HCT116 (cell line): ENCODE results near the gene TRIM38. TPM values are rescaled to one million over a fixed set of nuclear protein-coding genes. Genes with fewer than 3 reads are reported as not detected.
A peak's percentile ranks its signal among the peaks of the same experiment; 100 is the strongest.

ENCODE experiments used
- ATAC-seq: fragments of 200-7000 bp; cut with Tn5 transposase; 2 replicates; pipeline ENCODE4 v1.9.1; 2020; ENCODE audit warnings: mild to moderate bottlenecking, moderate library complexity
- BruUV-seq: library from RNA; stranded (reverse); fragments of 400-500 nt; replicated peaks from 2 replicates; lab custom pipeline; 2021; lab: Mats Ljungman, UMichigan
- CTCF ChIA-PET: fragments of 300-600 bp; sonication (Branson Sonifier 250); formaldehyde crosslinking; loops from one replicate; lab custom pipeline; 2021; ENCODE audit warnings: antibody characterized with exemption; lab: Charles Lee
- POLR2A ChIA-PET: fragments of 300-600, 350-600 bp; sonication (Branson Sonifier 250); formaldehyde crosslinking; loops from one replicate; lab custom pipeline; 2021; ENCODE audit warnings: antibody characterized with exemption; lab: Charles Lee
- RAD21 ChIA-PET, 2 experiments: fragments of 300-600 bp; sonication (Branson Sonifier 250); formaldehyde crosslinking; loops; one replicate each; lab custom pipeline; 2023; ENCODE audit warnings: low total read pairs in 2 of 2; ENCODE audit not compliant: uncharacterized antibody in 2 of 2, unreplicated experiment in 2 of 2, low non-redundant PET in 1 of 2; lab: Charles Lee
- DNase-seq: peaks from one replicate; pipeline ENCODE4 v3.0.0-alpha.2; 2010; ENCODE audit warnings: low read depth, low spot score
- H2AFZ ChIP-seq: fragments of 200-600 bp; shearing (Covaris generic), sonication (generic); 2 replicates; pipeline ENCODE4 v1.6.1; 2017; ENCODE audit warnings: low read depth, mixed run types, mixed read lengths, antibody characterized with exemption, low read length; ENCODE audit not compliant: poor library complexity, severe bottlenecking
- H3K27ac ChIP-seq: 2 replicates; pipeline ENCODE4 v1.5.1; 2012; ENCODE audit warnings: low read depth, low read length
- H3K27me3 ChIP-seq: fragments of 200-600 bp; sonication (generic); 2 replicates; pipeline ENCODE4 v1.6.1; 2016; ENCODE audit warnings: mixed run types, low read length, mixed read lengths; ENCODE audit not compliant: insufficient read depth
- H3K36me3 ChIP-seq, 2 experiments: fragments of 200-500 bp in 1 of 2; fragments of 200-600 bp in 1 of 2; sonication (Bioruptor generic) in 1 of 2; sonication (generic) in 1 of 2; 2 replicates each; pipeline versions ENCODE4 v1.5.1 to v1.6.1; 2014 to 2016; ENCODE audit warnings: low read length in 2 of 2, inconsistent platforms in 1 of 2, mixed read lengths in 1 of 2, mixed run types in 1 of 2; ENCODE audit not compliant: insufficient read depth in 2 of 2, control insufficient read depth in 1 of 2
- H3K4me1 ChIP-seq, 2 experiments: fragments of 200-600 bp in 1 of 2; sonication (generic) in 1 of 2; 2 replicates each; pipeline versions ENCODE4 v1.5.1 to v1.6.1; 2012 to 2017; ENCODE audit warnings: low read length in 2 of 2, inconsistent platforms in 1 of 2, mild to moderate bottlenecking in 1 of 2, mixed read lengths in 1 of 2, mixed run types in 1 of 2, moderate library complexity in 1 of 2; ENCODE audit not compliant: insufficient read depth in 2 of 2, control insufficient read depth in 1 of 2
- H3K4me2 ChIP-seq: fragments of 200-600 bp; sonication (generic); 2 replicates; pipeline ENCODE4 v1.6.1; 2017; ENCODE audit warnings: mixed run types, low read length, mixed read lengths
- H3K4me3 ChIP-seq, 2 experiments: fragments of 200-600 bp in 1 of 2; sonication (generic) in 1 of 2; replicated peaks in 1 of 2; 2 replicates each; pipeline ENCODE4 v1.5.1; 2011 to 2016; ENCODE audit warnings: low read length in 2 of 2, control low read depth in 1 of 2, low read depth in 1 of 2, mild to moderate bottlenecking in 1 of 2, mixed read lengths in 1 of 2, mixed run types in 1 of 2
- H3K79me2 ChIP-seq: fragments of 200-600 bp; sonication (generic); 2 replicates; pipeline ENCODE4 v1.6.1; 2017; ENCODE audit warnings: mild to moderate bottlenecking, mixed run types, low read length, moderate library complexity, mixed read lengths; ENCODE audit not compliant: insufficient read depth
- H3K9ac ChIP-seq: fragments of 200-600 bp; sonication (generic); 2 replicates; pipeline ENCODE4 v1.6.1; 2016; ENCODE audit warnings: low read length, mixed read lengths
- H3K9me2 ChIP-seq: fragments of 200-600 bp; sonication (generic), shearing (Covaris generic); 2 replicates; pipeline ENCODE4 v1.6.1; 2017; ENCODE audit warnings: mixed run types, mild to moderate bottlenecking, moderate library complexity; ENCODE audit not compliant: insufficient read depth
- H3K9me3 ChIP-seq, 2 experiments: fragments of 200-500 bp in 1 of 2; fragments of 200-600 bp in 1 of 2; sonication (Bioruptor generic) in 1 of 2; sonication (generic) in 1 of 2; 2 replicates each; pipeline ENCODE4 v1.6.1; 2014 to 2017; ENCODE audit warnings: low read length in 2 of 2, mixed read lengths in 2 of 2, inconsistent platforms in 1 of 2, low read depth in 1 of 2, mild to moderate bottlenecking in 1 of 2, mixed run types in 1 of 2, moderate library complexity in 1 of 2; ENCODE audit not compliant: control insufficient read depth in 1 of 2, insufficient read depth in 1 of 2
- H4K20me1 ChIP-seq: fragments of 200-600 bp; sonication (generic), shearing (Covaris generic); 2 replicates; pipeline ENCODE4 v1.6.1; 2017; ENCODE audit warnings: mixed run types, mild to moderate bottlenecking, moderate library complexity; ENCODE audit not compliant: insufficient read depth
- ATF3 ChIP-seq: IDR thresholded peaks from 2 replicates; pipeline ENCODE4 v1.6.1; 2012
- CBX3 ChIP-seq: IDR thresholded peaks from 2 replicates; pipeline ENCODE4 v1.6.1; 2012; ENCODE audit warnings: low read depth
- EGR1 ChIP-seq: IDR thresholded peaks from 2 replicates; pipeline ENCODE4 v1.6.1; 2012; ENCODE audit warnings: low read depth
- EZH2phosphoT487 ChIP-seq: fragments of 200-600 bp; IDR thresholded peaks from 2 replicates; pipeline ENCODE4 v1.6.1; 2018; ENCODE audit warnings: antibody characterized with exemption, borderline replicate concordance
- JUND ChIP-seq: IDR thresholded peaks from 2 replicates; pipeline ENCODE4 v1.6.1; 2012
- POLR2A ChIP-seq: IDR thresholded peaks from 2 replicates; pipeline ENCODE4 v1.7.0; 2011; ENCODE audit warnings: borderline replicate concordance; ENCODE audit not compliant: insufficient read depth, insufficient read length; ENCODE audit errors: extremely low read depth
- POLR2AphosphoS5 ChIP-seq: IDR thresholded peaks from 2 replicates; pipeline ENCODE4 v1.6.1; 2011; ENCODE audit warnings: mild to moderate bottlenecking, low read depth, low read length, moderate library complexity
- RAD21 ChIP-seq: IDR thresholded peaks from 2 replicates; pipeline ENCODE4 v1.6.1; 2012; ENCODE audit warnings: low read depth, mild to moderate bottlenecking
- SIN3A ChIP-seq: IDR thresholded peaks from 2 replicates; pipeline ENCODE4 v1.6.1; 2012; ENCODE audit warnings: low read depth
- SP1 ChIP-seq: IDR thresholded peaks from 2 replicates; pipeline ENCODE4 v1.6.1; 2012; ENCODE audit warnings: low read depth
- YY1 ChIP-seq: IDR thresholded peaks from 2 replicates; pipeline ENCODE4 v1.6.1; 2011; ENCODE audit warnings: low read length, low read depth, moderate library complexity, mild to moderate bottlenecking; ENCODE audit not compliant: insufficient replicate concordance; ENCODE audit errors: extremely low read depth
- ZFX ChIP-seq: fragments of 450-650 bp; IDR thresholded peaks from 2 replicates; pipeline ENCODE4 v1.6.1; 2017
- ZNF274 ChIP-seq: fragments of 200-500 bp; sonication (Bioruptor generic); IDR thresholded peaks from 2 replicates; pipeline ENCODE4 v1.6.1; 2014; ENCODE audit warnings: mild to moderate bottlenecking, low read depth, low read length, inconsistent platforms
- intact Hi-C: fragments of 100-400 bp; cut with micrococcal nuclease; formaldehyde crosslinking; loops from 2 replicates; pipeline ENCODE4 v1.10.0; 2022
- total RNA-seq: library from RNA; stranded (reverse); gene quantifications from one replicate; pipeline ENCODE4 v1.2.1, GENCODE V29; 2021; ENCODE audit not compliant: unreplicated experiment
- TF ChIP-seq, protein P1 (sequence below): IDR thresholded peaks from 2 replicates; pipeline ENCODE4 v1.6.1; 2012; ENCODE audit warnings: low read depth

TRIM38 gene
- total RNA-seq, 1 experiment from 2014 or later, result 9.6 TPM

DNA sequence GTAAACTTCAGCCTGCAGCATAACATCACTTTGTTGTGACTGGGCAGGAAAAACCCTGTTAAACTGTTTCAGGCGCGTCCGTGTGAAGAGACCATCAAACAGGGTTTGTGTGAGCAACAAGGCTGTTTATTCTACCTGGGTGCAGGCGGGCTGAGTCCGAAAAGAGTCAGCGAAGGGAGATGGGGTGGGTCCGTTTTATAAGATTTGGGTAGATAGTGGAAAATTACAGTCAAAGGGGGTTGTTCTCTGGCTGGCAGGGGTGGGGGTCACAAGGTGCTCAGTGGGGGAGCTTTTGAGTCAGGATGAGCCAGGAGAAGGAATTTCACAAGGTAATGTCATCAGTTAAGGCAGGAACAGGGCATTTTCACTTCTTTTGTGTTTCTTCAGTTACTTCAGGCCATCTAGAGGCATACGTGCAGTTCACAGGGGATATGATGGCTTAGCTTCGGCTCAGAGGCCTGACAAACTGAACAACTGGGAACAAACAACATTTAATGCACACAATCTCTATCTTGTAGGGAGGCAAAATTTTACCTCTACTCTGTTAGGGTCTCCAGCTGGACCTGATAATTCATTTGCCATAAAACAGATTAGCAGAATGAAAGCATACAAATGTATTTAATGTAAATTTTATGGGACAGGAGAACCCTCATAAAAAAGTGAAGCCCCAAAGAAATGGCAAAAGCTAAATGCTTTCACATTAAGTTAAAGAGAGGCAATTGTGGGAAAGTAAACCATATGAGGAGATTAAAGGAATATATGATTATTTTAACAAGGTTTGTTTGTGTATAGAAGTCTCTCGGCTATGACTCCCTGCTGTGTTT lies 66.4 kb downstream of the TRIM38 start:
- Histone ChIP-seq H3K4me2 (peak overlapping the region; percentile 91), H3K79me2 (no peaks in the 10 kb centered on the region), H3K9ac (peak overlapping the region; percentile 80), H3K27ac (peak overlapping the region; percentile 98), H2AFZ (no peak overlapping the region), H3K4me3 (no peak overlapping the region), H3K27me3 (no peaks in the 10 kb centered on the region), H4K20me1 (no peaks in the 10 kb centered on the region), H3K9me2 (no peaks in the 10 kb centered on the region), H3K4me1 (peaks cover 47 to 89% of the 10 kb centered on the region in 2 experiments), H3K36me3 (no peaks in the 10 kb centered on the region), H3K9me3 (no peaks in the 10 kb centered on the region)
- DNase-seq (no peak), ATAC-seq (no peak)
- TF ChIP-seq YY1 (peak; percentile 44), ZFX (no peak)
- BruUV-seq, result no TSS peak
- RAD21 ChIA-PET, result no interaction called here
- CTCF ChIA-PET, result no interaction called here
- intact Hi-C loops, result no loop called here
- POLR2A ChIA-PET, result interaction anchor here (1.0 to 9.7 kb wide), 11 partner anchors 7 to 1809 kb away, joined by 5 to 227 read pairs (median 10); a partner anchor contains a TSS

DNA sequence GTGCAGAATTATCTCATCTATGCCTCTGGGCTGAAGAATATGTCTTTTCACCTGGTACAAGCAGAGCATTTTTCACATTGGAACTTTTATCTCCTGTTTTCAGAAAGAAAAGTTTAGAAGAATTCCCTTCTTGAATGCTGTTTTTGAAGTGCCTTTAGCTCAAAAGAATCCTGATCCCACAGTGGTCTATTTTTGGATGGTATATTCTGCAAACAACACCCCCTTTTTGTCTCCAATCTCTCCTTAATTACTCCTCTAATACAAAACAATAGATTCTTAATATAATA lies 66.9 kb downstream of the TRIM38 start:
- intact Hi-C loops, result no loop called here
- peak overlapping the region; percentile 80 for H3K9ac ChIP-seq
- H2AFZ ChIP-seq, result no peak overlapping the region
- H3K79me2 ChIP-seq, result no peaks in the 10 kb centered on the region
- no peaks in the 10 kb centered on the region for H3K36me3 ChIP-seq
- DNase-seq (no peak), ATAC-seq (no peak)
- no peaks in the 10 kb centered on the region for H3K27me3 ChIP-seq
- no peaks in the 10 kb centered on the region for H3K9me3 ChIP-seq
- ChIA-PET CTCF (no interaction called here), POLR2A (interaction anchor here (1.4 to 9.7 kb wide), 9 partner anchors 7 to 1809 kb away, joined by 5 to 227 read pairs (median 54); a partner anchor contains a TSS), RAD21 (no interaction called here)
- H3K4me1 ChIP-seq, result peaks cover 53 to 93% of the 10 kb centered on the region in 2 experiments
- H3K9me2 ChIP-seq, result no peaks in the 10 kb centered on the region
- H3K4me3 ChIP-seq, result no peak overlapping the region
- no TSS peak for BruUV-seq
- peak overlapping the region; percentile 91 for H3K4me2 ChIP-seq
- peak overlapping the region; percentile 98 for H3K27ac ChIP-seq
- TF ChIP-seq ATF3 (no peak), JUND (no peak), SIN3A (no peak), ZFX (no peak), ZNF274 (no peak), EZH2phosphoT487 (no peak), YY1 (no peak), SP1 (no peak), CBX3 (no peak), RAD21 (no peak), POLR2A (no peak), EGR1 (no peak), POLR2AphosphoS5 (no peak)
- TF ChIP-seq, protein P1, sequence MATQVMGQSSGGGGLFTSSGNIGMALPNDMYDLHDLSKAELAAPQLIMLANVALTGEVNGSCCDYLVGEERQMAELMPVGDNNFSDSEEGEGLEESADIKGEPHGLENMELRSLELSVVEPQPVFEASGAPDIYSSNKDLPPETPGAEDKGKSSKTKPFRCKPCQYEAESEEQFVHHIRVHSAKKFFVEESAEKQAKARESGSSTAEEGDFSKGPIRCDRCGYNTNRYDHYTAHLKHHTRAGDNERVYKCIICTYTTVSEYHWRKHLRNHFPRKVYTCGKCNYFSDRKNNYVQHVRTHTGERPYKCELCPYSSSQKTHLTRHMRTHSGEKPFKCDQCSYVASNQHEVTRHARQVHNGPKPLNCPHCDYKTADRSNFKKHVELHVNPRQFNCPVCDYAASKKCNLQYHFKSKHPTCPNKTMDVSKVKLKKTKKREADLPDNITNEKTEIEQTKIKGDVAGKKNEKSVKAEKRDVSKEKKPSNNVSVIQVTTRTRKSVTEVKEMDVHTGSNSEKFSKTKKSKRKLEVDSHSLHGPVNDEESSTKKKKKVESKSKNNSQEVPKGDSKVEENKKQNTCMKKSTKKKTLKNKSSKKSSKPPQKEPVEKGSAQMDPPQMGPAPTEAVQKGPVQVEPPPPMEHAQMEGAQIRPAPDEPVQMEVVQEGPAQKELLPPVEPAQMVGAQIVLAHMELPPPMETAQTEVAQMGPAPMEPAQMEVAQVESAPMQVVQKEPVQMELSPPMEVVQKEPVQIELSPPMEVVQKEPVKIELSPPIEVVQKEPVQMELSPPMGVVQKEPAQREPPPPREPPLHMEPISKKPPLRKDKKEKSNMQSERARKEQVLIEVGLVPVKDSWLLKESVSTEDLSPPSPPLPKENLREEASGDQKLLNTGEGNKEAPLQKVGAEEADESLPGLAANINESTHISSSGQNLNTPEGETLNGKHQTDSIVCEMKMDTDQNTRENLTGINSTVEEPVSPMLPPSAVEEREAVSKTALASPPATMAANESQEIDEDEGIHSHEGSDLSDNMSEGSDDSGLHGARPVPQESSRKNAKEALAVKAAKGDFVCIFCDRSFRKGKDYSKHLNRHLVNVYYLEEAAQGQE, result no peak
- H4K20me1 ChIP-seq, result no peaks in the 10 kb centered on the region
